GM18867 (cell line): ENCODE results near the gene MOSPD3.
"Not testable (repeated sequence)": the region's sequence is repeated elsewhere in the genome, so short reads cannot be mapped to it uniquely, and the experiment has no call there.

Experiments used
- ATAC-seq: cut with Tn5 transposase; IDR thresholded peaks from one replicate; pipeline ENCODE4 v1.9.1; 2021; ENCODE audit warnings: mild to moderate bottlenecking, moderate library complexity; ENCODE audit not compliant: unreplicated experiment

The MOSPD3 gene

GRCh38 chr7:100662194-100662776 lies 49.9 kb downstream of the MOSPD3 start:
- not testable (repeated sequence) for ATAC-seq
